GM12878 (cell line): ENCODE data around the gene NCS1.

Source experiments
- CHD1 ChIP-seq: IDR thresholded peaks from 2 replicates; pipeline ENCODE4 v1.6.1; 2012; ENCODE audit warnings: low read depth, low read length, improper control_type of control experiment
- CTCF ChIP-seq, 3 experiments: IDR thresholded peaks in 2 of 3; conservative IDR thresholded peaks in 1 of 3; 2 replicates each; pipeline ENCODE4 v1.5.1; 2011; ENCODE audit warnings: low read depth in 3 of 3, low read length in 3 of 3, mild to moderate bottlenecking in 3 of 3, control low read depth in 2 of 3, moderate library complexity in 2 of 3, inconsistent platforms in 1 of 3, mixed read lengths in 1 of 3; ENCODE audit not compliant: control insufficient read depth in 2 of 3, insufficient read depth in 1 of 3; ENCODE audit errors: extremely low read depth in 1 of 3
- EZH2 ChIP-seq: IDR thresholded peaks from 2 replicates; pipeline ENCODE4 v1.6.1; 2012; ENCODE audit warnings: low read depth, mild to moderate bottlenecking, control low read depth, inconsistent platforms, low read length, borderline replicate concordance; ENCODE audit not compliant: control insufficient read depth
- MAX ChIP-seq: IDR thresholded peaks from 2 replicates; pipeline ENCODE4 v1.6.1; 2012; ENCODE audit warnings: low read depth, low read length, improper control_type of control experiment
- NRF1 ChIP-seq: conservative IDR thresholded peaks from 2 replicates; pipeline ENCODE4 v1.6.1; 2011; ENCODE audit warnings: mild to moderate bottlenecking, low read depth, low read length, improper control_type of control experiment
- SIX5 ChIP-seq: IDR thresholded peaks from 2 replicates; pipeline ENCODE4 v1.6.1; 2011; ENCODE audit warnings: mild to moderate bottlenecking, low read depth, low read length, moderate library complexity; ENCODE audit not compliant: severe bottlenecking
- TAF1 ChIP-seq: IDR thresholded peaks from 2 replicates; pipeline ENCODE4 v1.6.1; 2011; ENCODE audit warnings: mild to moderate bottlenecking, low read depth, low read length, borderline replicate concordance
- ZNF687 ChIP-seq: fragments of 450-650 bp; IDR thresholded peaks from 2 replicates; pipeline ENCODE4 v1.6.1; 2017; ENCODE audit warnings: mild to moderate bottlenecking, moderate library complexity
- ZSCAN29 ChIP-seq: fragments of 450-650 bp; IDR thresholded peaks from 2 replicates; pipeline ENCODE4 v1.6.1; 2017; ENCODE audit warnings: mild to moderate bottlenecking, moderate library complexity

- TF ChIP-seq MAX (no peak), NRF1 (no peak), ZNF687 (no peak), CTCF (IDR thresholded peaks at IDR 0.05 in 2 of 3, conservative IDR thresholded peaks at IDR 0.05 in 1 of 3; ENCODE audit: control insufficient read depth in 2 of 3, extremely low read depth in 1 of 3, insufficient read depth in 1 of 3, low read depth in 3 of 3, low read length in 3 of 3) (no peak), CHD1 (no peak), EZH2 (no peak), ZSCAN29 (no peak), TAF1 (no peak), SIX5 (no peak)
Observed at GRCh38 chr9:130159057-130159456, 13.1 kb upstream of the NCS1 start.
